ENCODE data around the gene SEC23A.

The SEC23A gene

GRCh38 chr14:38982278-38982677 is 120.8 kb downstream of the SEC23A start:
- DNase-seq, result no peak
